GM18505 (cell line): ENCODE results near the gene TBC1D17.
"Not testable (repeated sequence)": the region's sequence is repeated elsewhere in the genome, so short reads cannot be mapped to it uniquely, and the experiment has no call there.

Source experiments
- ATAC-seq: cut with Tn5 transposase; IDR thresholded peaks from one replicate; pipeline ENCODE4 v1.9.1; 2021; ENCODE audit not compliant: unreplicated experiment
- POLR2A ChIP-seq: IDR thresholded peaks from 4 replicates; pipeline ENCODE4 v1.6.1; 2011; ENCODE audit warnings: borderline replicate concordance; ENCODE audit not compliant: insufficient read depth, insufficient read length; ENCODE audit errors: extremely low read depth

TBC1D17 gene

GRCh38 chr19:49924004-49924880 is 46.7 kb downstream of the TBC1D17 start:
- ATAC-seq = no peak
- TF ChIP-seq POLR2A = no peak

GRCh38 chr19:49924881-49925210 is 47.3 kb downstream of the TBC1D17 start:
- not testable (repeated sequence) for ATAC-seq

GRCh38 chr19:49925486-49925885 is 48.0 kb downstream of the TBC1D17 start:
- TF ChIP-seq POLR2A = no peak
- ATAC-seq = no peak

- ATAC-seq = no peak
- TF ChIP-seq POLR2A = no peak
Observed at GRCh38 chr19:49926515-49926914, 49.0 kb downstream of the TBC1D17 start.

- no peak for TF ChIP-seq POLR2A
- ATAC-seq = no peak
Observed at GRCh38 chr19:49927526-49928264, 50.2 kb downstream of the TBC1D17 start.

GRCh38 chr19:49929121-49929610 is 51.7 kb downstream of the TBC1D17 start, which contains the start of the genes ATF5 and NUP62:
ATF5 (plus strand) TSS chr19:49929205; CDS start chr19:49930851, 1,646 bp downstream.
NUP62 (minus strand) TSS chr19:49929504; CDS start chr19:49909807, 19,697 bp downstream.
- TF ChIP-seq POLR2A = peak; percentile 98
- ATAC-seq = peak; percentile 40

- peak; percentile 91 for TF ChIP-seq POLR2A
- ATAC-seq = peak; percentile 55
Observed at GRCh38 chr19:49929611-49930482, 52.3 kb downstream of the TBC1D17 start.

- no peak for ATAC-seq
- TF ChIP-seq POLR2A = peak; percentile 50
Observed at GRCh38 chr19:49930483-49931011, 53.0 kb downstream of the TBC1D17 start.

- ATAC-seq = no peak
- peak; percentile 39 for TF ChIP-seq POLR2A
Observed at GRCh38 chr19:49931293-49932040, 54.0 kb downstream of the TBC1D17 start.

- TF ChIP-seq POLR2A = no peak
- no peak for ATAC-seq
Observed at GRCh38 chr19:49932041-49932451, 54.5 kb downstream of the TBC1D17 start.

GRCh38 chr19:49932731-49933131 is 55.2 kb downstream of the TBC1D17 start:
- no peak for ATAC-seq
- TF ChIP-seq POLR2A = peak; percentile 21

- peak; percentile 50 for TF ChIP-seq POLR2A
- ATAC-seq = no peak
Observed at GRCh38 chr19:49933643-49934042, 56.1 kb downstream of the TBC1D17 start.
